Activated CD4-positive, CD25-positive, alpha-beta regulatory T cell treated with anti-CD3 and anti-CD28 coated beads, Interleukin-2, amount 50 U/mL, for 72 hours (primary cell): ENCODE measurements around the gene PRRC2B.
"Not testable (repeated sequence)": the region's sequence is repeated elsewhere in the genome, so short reads cannot be mapped to it uniquely, and the experiment has no call there.

Source experiments
- DNase-seq: peaks from one replicate; pipeline ENCODE4 v3.0.0; 2021

The PRRC2B gene

GRCh38 chr9:131546336-131547084 is 152.6 kb downstream of the PRRC2B start:
- DNase-seq = no peak

GRCh38 chr9:131549186-131549585 is 155.3 kb downstream of the PRRC2B start:
- not testable (repeated sequence) for DNase-seq
